PC-3 (cell line): Measurements from ENCODE around the gene GAS7. TPM values are rescaled to one million over a fixed set of nuclear protein-coding genes. Genes with fewer than 3 reads are reported as not detected.

Source experiments
- ATAC-seq: fragments of 200-7000 bp; cut with Tn5 transposase; 2 replicates; pipeline ENCODE4 v1.9.1; 2020; ENCODE audit warnings: mild to moderate bottlenecking, moderate library complexity
- BruUV-seq: library from RNA; stranded (reverse); fragments of 400-500 nt; replicated peaks from 2 replicates; lab custom pipeline; 2021; lab: Mats Ljungman, UMichigan
- CTCF ChIA-PET: fragments of 300-600 bp; sonication (Branson Sonifier 250); formaldehyde crosslinking; loops from one replicate; lab custom pipeline; 2022; ENCODE audit warnings: antibody characterized with exemption; lab: Charles Lee
- POLR2A ChIA-PET: fragments of 300-600 bp; sonication (Branson Sonifier 250); formaldehyde crosslinking; loops from one replicate; lab custom pipeline; 2022; ENCODE audit warnings: antibody characterized with exemption; ENCODE audit not compliant: unreplicated experiment; lab: Charles Lee
- DNase-seq: peaks from one replicate; pipeline ENCODE4 v3.0.0-alpha.2; 2015
- H2AFZ ChIP-seq: fragments of 300-600 bp; sonication (generic); 2 replicates; pipeline ENCODE4 v1.6.0; 2016; ENCODE audit warnings: antibody characterized with exemption, low read length
- H3F3A ChIP-seq: fragments of 300-600 bp; sonication (generic); one replicate; pipeline ENCODE4 v1.6.0; 2017; ENCODE audit warnings: antibody characterized with exemption, low read length, control low read depth, mild to moderate bottlenecking; ENCODE audit not compliant: unreplicated experiment
- H3K27ac ChIP-seq: fragments of 300-600 bp; sonication (generic); 2 replicates; pipeline ENCODE4 v1.5.1; 2016; ENCODE audit warnings: mild to moderate bottlenecking, low read length
- H3K27me3 ChIP-seq: fragments of 300-600 bp; sonication (generic); 2 replicates; pipeline ENCODE4 v1.6.1; 2016; ENCODE audit warnings: low read length, mixed read lengths
- H3K36me3 ChIP-seq: fragments of 300-600 bp; sonication (generic); 2 replicates; pipeline ENCODE4 v1.6.1; 2016; ENCODE audit warnings: low read depth, mixed run types, low read length, mixed read lengths
- H3K4me1 ChIP-seq: fragments of 300-600 bp; sonication (generic); 2 replicates; pipeline ENCODE4 v1.5.1; 2016; ENCODE audit warnings: low read length; ENCODE audit not compliant: insufficient read depth
- H3K4me2 ChIP-seq: fragments of 300-600 bp; sonication (generic); 2 replicates; pipeline ENCODE4 v1.6.0; 2016; ENCODE audit warnings: low read length
- H3K4me3 ChIP-seq: fragments of 300-600 bp; sonication (generic); 2 replicates; pipeline ENCODE4 v1.5.1; 2016; ENCODE audit warnings: mild to moderate bottlenecking, low read length, mixed read lengths
- H3K79me2 ChIP-seq: fragments of 300-600 bp; sonication (generic); 2 replicates; pipeline ENCODE4 v1.6.1; 2017; ENCODE audit warnings: low read length, mixed read lengths
- H3K9ac ChIP-seq: fragments of 300-600 bp; sonication (generic); 2 replicates; pipeline ENCODE4 v1.6.0; 2016; ENCODE audit warnings: mild to moderate bottlenecking, low read length
- H3K9me2 ChIP-seq: fragments of 300-600 bp; sonication (generic); replicated peaks from 2 replicates; pipeline ENCODE4 v1.6.1; 2016; ENCODE audit warnings: mixed run types, low read length, mixed read lengths
- H3K9me3 ChIP-seq: fragments of 300-600 bp; sonication (generic); 2 replicates; pipeline ENCODE4 v1.6.1; 2016; ENCODE audit warnings: low read length, mixed read lengths
- H4K20me1 ChIP-seq: fragments of 300-600 bp; sonication (generic); 2 replicates; pipeline ENCODE4 v1.6.1; 2016; ENCODE audit warnings: low read length, mixed read lengths
- CTCF ChIP-seq: fragments of 300-600 bp; sonication (generic); conservative IDR thresholded peaks from 2 replicates; pipeline ENCODE4 v1.5.1; 2017; ENCODE audit warnings: antibody characterized with exemption, low read depth, mild to moderate bottlenecking, low read length
- EZH2 ChIP-seq: fragments of 300-600 bp; sonication (generic); IDR thresholded peaks from one replicate; pipeline ENCODE4 v1.6.1; 2017; ENCODE audit warnings: antibody characterized with exemption, mild to moderate bottlenecking, low read length; ENCODE audit not compliant: unreplicated experiment
- EZH2phosphoT487 ChIP-seq: fragments of 300-600 bp; sonication (generic); IDR thresholded peaks from 2 replicates; pipeline ENCODE4 v1.6.1; 2018; ENCODE audit warnings: mild to moderate bottlenecking, antibody characterized with exemption, low read length, borderline replicate concordance
- intact Hi-C: fragments of 100-400 bp; cut with micrococcal nuclease; formaldehyde crosslinking; loops from 2 replicates; pipeline ENCODE4 v1.9.0; 2023
- total RNA-seq: library from RNA; depleted of rRNA; stranded (reverse); fragments of >200 nt; gene quantifications from 2 replicates; pipeline ENCODE4 v1.2.3, GENCODE V29; 2014

GAS7 gene
- total RNA-seq, 1 experiment from 2014 or later: not detected

GRCh38 chr17:10126616-10127501, 71.5 kb downstream of the GAS7 start:
- BruUV-seq: no TSS peak
- TF ChIP-seq EZH2 (no peak), CTCF (no peak), EZH2phosphoT487 (no peak)
- intact Hi-C loops: no loop called here
- no peak for DNase-seq
- no peaks in the 10 kb centered on the region for H3F3A ChIP-seq
- H3K9me2 ChIP-seq: no peaks in the 10 kb centered on the region
- no peaks in the 10 kb centered on the region for H3K36me3 ChIP-seq
- no peak overlapping the region for H3K4me3 ChIP-seq
- ATAC-seq: no peak
- CTCF ChIA-PET: no interaction called here
- no peak overlapping the region for H2AFZ ChIP-seq
- no peak overlapping the region for H3K27ac ChIP-seq
- H3K27me3 ChIP-seq: 0 out of 2 replicates have a peak, but pooled peaks cover 4% of the 10 kb centered on the region
- no peaks in the 10 kb centered on the region for H3K4me1 ChIP-seq
- no peak overlapping the region for H3K4me2 ChIP-seq
- POLR2A ChIA-PET: no interaction called here
- no peaks in the 10 kb centered on the region for H3K79me2 ChIP-seq
- H3K9me3 ChIP-seq: no peaks in the 10 kb centered on the region
- H3K9ac ChIP-seq: no peak overlapping the region
- no peaks in the 10 kb centered on the region for H4K20me1 ChIP-seq

- Histone ChIP-seq H3K27ac (no peak overlapping the region), H3K79me2 (no peaks in the 10 kb centered on the region), H3K36me3 (no peaks in the 10 kb centered on the region), H3F3A (no peaks in the 10 kb centered on the region), H3K9ac (no peak overlapping the region), H3K4me2 (no peak overlapping the region), H2AFZ (no peak overlapping the region), H3K4me1 (no peaks in the 10 kb centered on the region), H3K9me3 (no peaks in the 10 kb centered on the region), H4K20me1 (no peaks in the 10 kb centered on the region), H3K27me3 (0 out of 2 replicates have a peak, but pooled peaks cover 7% of the 10 kb centered on the region), H3K9me2 (no peaks in the 10 kb centered on the region), H3K4me3 (no peak overlapping the region)
- DNase-seq (no peak), ATAC-seq (no peak)
- CTCF ChIA-PET: no interaction called here
- no TSS peak for BruUV-seq
- intact Hi-C loops: no loop called here
- no peak for TF ChIP-seq EZH2phosphoT487
- POLR2A ChIA-PET: no interaction called here
Observed at GRCh38 chr17:10126276-10126615, 72.2 kb downstream of the GAS7 start.

- TF ChIP-seq CTCF: no peak
- no peak for TF ChIP-seq EZH2phosphoT487
- TF ChIP-seq EZH2: no peak
- intact Hi-C loops: no loop called here
- no TSS peak for BruUV-seq
- Histone ChIP-seq H3K4me3 (no peak overlapping the region), H2AFZ (no peak overlapping the region), H3K9ac (no peak overlapping the region), H3K4me1 (no peaks in the 10 kb centered on the region), H3K27ac (no peak overlapping the region), H3F3A (no peaks in the 10 kb centered on the region), H3K9me2 (no peaks in the 10 kb centered on the region), H3K4me2 (no peak overlapping the region), H3K9me3 (no peaks in the 10 kb centered on the region), H3K36me3 (no peaks in the 10 kb centered on the region), H3K27me3 (0 out of 2 replicates have a peak, but pooled peaks cover 7% of the 10 kb centered on the region), H3K79me2 (no peaks in the 10 kb centered on the region), H4K20me1 (no peaks in the 10 kb centered on the region)
- POLR2A ChIA-PET: no interaction called here
- no peak for DNase-seq
- ATAC-seq: no peak
- CTCF ChIA-PET: no interaction called here
Observed at GRCh38 chr17:10125531-10126275, 72.7 kb downstream of the GAS7 start.
